HepG2 (cell line): ENCODE data around the gene CTNND1. TPM values are rescaled to one million over a fixed set of nuclear protein-coding genes. Genes with fewer than 3 reads are reported as not detected.

ENCODE experiments used
- ARID3A ChIP-seq: IDR thresholded peaks from 2 replicates; pipeline ENCODE4 v1.6.1; 2012; ENCODE audit warnings: low read depth, low read length, improper control_type of control experiment
- ATF6 ChIP-seq: sonication (generic); formaldehyde crosslinking; conservative IDR thresholded peaks from 2 replicates; pipeline ENCODE4 v1.4.0; 2020; ENCODE audit warnings: missing genetic modification reagents
- GMEB1 ChIP-seq: sonication (generic); formaldehyde crosslinking; IDR thresholded peaks from 2 replicates; pipeline ENCODE4 v1.5.1; 2020; ENCODE audit warnings: missing genetic modification reagents, mild to moderate bottlenecking, borderline replicate concordance
- HCFC1 ChIP-seq: fragments of 150-350 bp; IDR thresholded peaks from 2 replicates; pipeline ENCODE4 v1.6.1; 2014; ENCODE audit warnings: low read depth, low read length
- MYC ChIP-seq: sonication (generic); formaldehyde crosslinking; IDR thresholded peaks from 2 replicates; pipeline ENCODE4 v1.9.0; 2021; ENCODE audit warnings: missing genetic modification reagents, borderline replicate concordance
- SNRNP70 ChIP-seq: fragments of 200-400 bp; formaldehyde crosslinking; IDR thresholded peaks from 2 replicates; pipeline ENCODE4 v1.6.1; 2017; ENCODE audit warnings: mild to moderate bottlenecking, low read depth, low read length, moderate library complexity
- ZEB1 ChIP-seq: IDR thresholded peaks from 2 replicates; pipeline ENCODE4 v1.6.1; 2012; ENCODE audit warnings: mild to moderate bottlenecking, low read depth, inconsistent platforms; ENCODE audit not compliant: insufficient replicate concordance
- ZNF10 ChIP-seq: sonication (generic); formaldehyde crosslinking; IDR thresholded peaks from 2 replicates; pipeline ENCODE4 v1.4.0; 2020; ENCODE audit warnings: mild to moderate bottlenecking, low read depth, missing genetic modification reagents, borderline replicate concordance
- ZNF251 ChIP-seq: sonication (generic); formaldehyde crosslinking; IDR thresholded peaks from 2 replicates; pipeline ENCODE4 v1.9.0; 2021; ENCODE audit warnings: mild to moderate bottlenecking, missing genetic modification reagents
- ZNF337 ChIP-seq: sonication (generic); formaldehyde crosslinking; IDR thresholded peaks from 2 replicates; pipeline ENCODE4 v1.5.1; 2020; ENCODE audit warnings: missing genetic modification reagents, low read depth, mild to moderate bottlenecking, borderline replicate concordance
- ZNF33A ChIP-seq: sonication (generic); formaldehyde crosslinking; IDR thresholded peaks from 2 replicates; pipeline ENCODE4 v1.5.1; 2020; ENCODE audit warnings: missing genetic modification reagents, mild to moderate bottlenecking, moderate library complexity, borderline replicate concordance
- ZNF839 ChIP-seq: sonication (generic); formaldehyde crosslinking; IDR thresholded peaks from 2 replicates; pipeline ENCODE4 v1.4.0; 2020; ENCODE audit warnings: missing genetic modification reagents, mild to moderate bottlenecking, borderline replicate concordance
- polyA plus RNA-seq, 8 experiments: library from polyadenylated mRNA; depleted of rRNA in 3 of 8; stranded (reverse) in 7 of 8; unstranded in 1 of 8; fragments of >200 nt; fragmentation: Illumina TruSeq in 4 of 8; extraction: Trizol in 4 of 8; gene quantifications; 2 replicates each; pipeline versions ENCODE4 v1.2.1 to v1.2.3, GENCODE V29; 2011 to 2016; ENCODE audit warnings: low read depth in 4 of 8, missing spikeins in 1 of 8, mixed read lengths in 1 of 8; ENCODE audit not compliant: insufficient read depth in 1 of 8
- total RNA-seq, 5 experiments: library from RNA; depleted of rRNA; stranded (reverse); fragments of >200 nt; fragmentation: Illumina TruSeq; extraction: Trizol; gene quantifications; 2 replicates each; pipeline ENCODE4 v1.2.3, GENCODE V29; 2016; ENCODE audit warnings: low read depth in 1 of 5

Gene CTNND1
- total and polyA plus RNA-seq, 2 of the 13 experiments (the other 11 are each of a cell fraction or from before 2014, with no cell fraction given): 117 to 128 TPM

GRCh38 chr11:57785072-57785471 lies 23.5 kb downstream of the CTNND1 start (continued):
- TF ChIP-seq ATF6 (CRISPR knock-in tag) (no peak), SNRNP70 (no peak), HCFC1 (no peak), ZEB1 (no peak), ZNF839 (CRISPR knock-in tag) (no peak), ZNF10 (no peak), ZNF251 (CRISPR knock-in tag) (no peak), ZNF337 (CRISPR knock-in tag) (no peak), GMEB1 (CRISPR knock-in tag) (no peak), ARID3A (no peak), MYC (CRISPR knock-in tag) (no peak), ZNF33A (no peak)
- TF ChIP-seq, all 625 proteins: peak for 0
